HepG2 (cell line): Measurements from ENCODE around the gene COBL. TPM values are rescaled to one million over a fixed set of nuclear protein-coding genes. Genes with fewer than 3 reads are reported as not detected.

Experiments
- CREM ChIP-seq, 2 experiments: sonication (generic) in 1 of 2; formaldehyde crosslinking in 1 of 2; IDR thresholded peaks; 2 replicates each; pipeline versions ENCODE4 v1.4.0 to v1.6.1; 2016 to 2020; ENCODE audit warnings: antibody characterized with exemption in 1 of 2, mild to moderate bottlenecking in 1 of 2, missing genetic modification reagents in 1 of 2
- DR1 ChIP-seq: sonication (generic); formaldehyde crosslinking; IDR thresholded peaks from 2 replicates; pipeline ENCODE4 v1.8.0; 2021; ENCODE audit warnings: mild to moderate bottlenecking, missing genetic modification reagents, inconsistent platforms
- NR0B2 ChIP-seq: sonication (generic); formaldehyde crosslinking; IDR thresholded peaks from 2 replicates; pipeline ENCODE4 v1.4.0; 2020; ENCODE audit warnings: mild to moderate bottlenecking, missing genetic modification reagents
- PRPF4 ChIP-seq: fragments of 200-400 bp; formaldehyde crosslinking; IDR thresholded peaks from 2 replicates; pipeline ENCODE4 v1.6.1; 2016; ENCODE audit warnings: low read length, low read depth; ENCODE audit not compliant: poor library complexity, severe bottlenecking
- YY1 ChIP-seq: IDR thresholded peaks from 2 replicates; pipeline ENCODE4 v1.6.1; 2011; ENCODE audit warnings: low read length, low read depth, moderate library complexity, mild to moderate bottlenecking; ENCODE audit not compliant: insufficient read depth, insufficient replicate concordance
- ZFP36L2 ChIP-seq: sonication (generic); formaldehyde crosslinking; IDR thresholded peaks from 2 replicates; pipeline ENCODE4 v1.4.0; 2020; ENCODE audit warnings: missing genetic modification reagents
- ZNF136 ChIP-seq: sonication (generic); formaldehyde crosslinking; IDR thresholded peaks from 2 replicates; pipeline ENCODE4 v1.8.1; 2022; ENCODE audit warnings: low read depth, mild to moderate bottlenecking, moderate library complexity, missing genetic modification reagents
- ZNF337 ChIP-seq: sonication (generic); formaldehyde crosslinking; IDR thresholded peaks from 2 replicates; pipeline ENCODE4 v1.5.1; 2020; ENCODE audit warnings: missing genetic modification reagents, low read depth, mild to moderate bottlenecking, borderline replicate concordance
- polyA plus RNA-seq, 8 experiments: library from polyadenylated mRNA; depleted of rRNA in 3 of 8; stranded (reverse) in 7 of 8; unstranded in 1 of 8; fragments of >200 nt; fragmentation: Illumina TruSeq in 4 of 8; extraction: Trizol in 4 of 8; gene quantifications; 2 replicates each; pipeline versions ENCODE4 v1.2.1 to v1.2.3, GENCODE V29; 2011 to 2016; ENCODE audit warnings: low read depth in 4 of 8, missing spikeins in 1 of 8, mixed read lengths in 1 of 8; ENCODE audit not compliant: insufficient read depth in 1 of 8
- total RNA-seq, 5 experiments: library from RNA; depleted of rRNA; stranded (reverse); fragments of >200 nt; fragmentation: Illumina TruSeq; extraction: Trizol; gene quantifications; 2 replicates each; pipeline ENCODE4 v1.2.3, GENCODE V29; 2016; ENCODE audit warnings: low read depth in 1 of 5
- TF ChIP-seq, protein P1 (sequence below): IDR thresholded peaks from 2 replicates; pipeline ENCODE4 v1.6.1; 2016; ENCODE audit warnings: missing biosample characterization, missing genetic modification reagents, low read depth
- TF ChIP-seq, protein P2 (sequence below): sonication (generic); formaldehyde crosslinking; IDR thresholded peaks from 2 replicates; pipeline ENCODE4 v1.4.0; 2020; ENCODE audit warnings: missing genetic modification reagents, mild to moderate bottlenecking, borderline replicate concordance
- TF ChIP-seq, protein P3 (sequence below): sonication (generic); formaldehyde crosslinking; conservative IDR thresholded peaks from 2 replicates; pipeline ENCODE4 v1.4.0; 2020; ENCODE audit warnings: missing genetic modification reagents

COBL gene
- total and polyA plus RNA-seq, 2 of the 13 experiments (the other 11 are each of a cell fraction or from before 2014, with no cell fraction given), result 3.8 to 4.9 TPM

- TF ChIP-seq PRPF4, result no peak
- TF ChIP-seq ZNF136 (CRISPR knock-in tag), result no peak
- no peak for TF ChIP-seq CREM (IDR thresholded peaks at IDR 0.05)
- TF ChIP-seq CREM (CRISPR knock-in tag; IDR thresholded peaks at IDR 0.05), result no peak
- TF ChIP-seq, protein P1, sequence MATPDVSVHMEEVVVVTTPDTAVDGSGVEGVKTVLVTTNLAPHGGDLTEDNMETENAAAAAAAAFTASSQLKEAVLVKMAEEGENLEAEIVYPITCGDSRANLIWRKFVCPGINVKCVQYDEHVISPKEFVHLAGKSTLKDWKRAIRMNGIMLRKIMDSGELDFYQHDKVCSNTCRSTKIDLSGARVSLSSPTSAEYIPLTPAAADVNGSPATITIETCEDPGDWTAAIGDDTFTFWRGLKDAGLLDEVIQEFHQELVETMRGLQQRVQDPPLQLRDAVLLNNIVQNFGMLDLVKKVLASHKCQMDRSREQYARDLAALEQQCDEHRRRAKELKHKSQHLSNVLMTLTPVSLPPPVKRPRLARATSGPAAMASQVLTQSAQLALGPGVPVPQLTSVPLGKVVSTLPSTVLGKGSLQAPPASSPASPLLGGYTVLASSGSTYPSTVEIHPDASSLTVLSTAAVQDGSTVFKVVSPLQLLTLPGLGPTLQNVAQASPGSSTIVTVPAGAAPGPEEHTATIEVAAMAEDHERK (CRISPR knock-in tag), result no peak
- TF ChIP-seq, protein P2, sequence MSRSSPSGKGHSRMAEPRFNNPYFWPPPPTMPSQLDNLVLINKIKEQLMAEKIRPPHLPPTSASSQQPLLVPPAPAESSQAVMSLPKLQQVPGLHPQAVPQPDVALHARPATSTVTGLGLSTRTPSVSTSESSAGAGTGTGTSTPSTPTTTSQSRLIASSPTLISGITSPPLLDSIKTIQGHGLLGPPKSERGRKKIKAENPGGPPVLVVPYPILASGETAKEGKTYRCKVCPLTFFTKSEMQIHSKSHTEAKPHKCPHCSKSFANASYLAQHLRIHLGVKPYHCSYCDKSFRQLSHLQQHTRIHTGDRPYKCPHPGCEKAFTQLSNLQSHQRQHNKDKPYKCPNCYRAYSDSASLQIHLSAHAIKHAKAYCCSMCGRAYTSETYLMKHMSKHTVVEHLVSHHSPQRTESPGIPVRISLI (CRISPR knock-in tag), result no peak
- TF ChIP-seq NR0B2 (CRISPR knock-in tag), result no peak
- TF ChIP-seq YY1, result no peak
- no peak for TF ChIP-seq ZFP36L2 (CRISPR knock-in tag)
- TF ChIP-seq ZNF337, result no peak
- TF ChIP-seq, protein P3, sequence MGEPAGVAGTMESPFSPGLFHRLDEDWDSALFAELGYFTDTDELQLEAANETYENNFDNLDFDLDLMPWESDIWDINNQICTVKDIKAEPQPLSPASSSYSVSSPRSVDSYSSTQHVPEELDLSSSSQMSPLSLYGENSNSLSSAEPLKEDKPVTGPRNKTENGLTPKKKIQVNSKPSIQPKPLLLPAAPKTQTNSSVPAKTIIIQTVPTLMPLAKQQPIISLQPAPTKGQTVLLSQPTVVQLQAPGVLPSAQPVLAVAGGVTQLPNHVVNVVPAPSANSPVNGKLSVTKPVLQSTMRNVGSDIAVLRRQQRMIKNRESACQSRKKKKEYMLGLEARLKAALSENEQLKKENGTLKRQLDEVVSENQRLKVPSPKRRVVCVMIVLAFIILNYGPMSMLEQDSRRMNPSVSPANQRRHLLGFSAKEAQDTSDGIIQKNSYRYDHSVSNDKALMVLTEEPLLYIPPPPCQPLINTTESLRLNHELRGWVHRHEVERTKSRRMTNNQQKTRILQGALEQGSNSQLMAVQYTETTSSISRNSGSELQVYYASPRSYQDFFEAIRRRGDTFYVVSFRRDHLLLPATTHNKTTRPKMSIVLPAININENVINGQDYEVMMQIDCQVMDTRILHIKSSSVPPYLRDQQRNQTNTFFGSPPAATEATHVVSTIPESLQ (CRISPR knock-in tag), result no peak
- no peak for TF ChIP-seq DR1
- TF ChIP-seq, all 625 proteins: peak for 0
These were observed 76.9 kb downstream of the COBL start (continued) for GRCh38 chr7:51239691-51240090.
